Colonic mucosa (tissue), 4 donors: ENCODE data around the gene SNX14. TPM values are rescaled to one million over a fixed set of nuclear protein-coding genes. Genes with fewer than 3 reads are reported as not detected.

Source experiments
- DNase-seq: peaks from one replicate; pipeline ENCODE4 v3.0.0-alpha.2; 2020
- H3K27ac ChIP-seq: fragments of 200-600 bp; one replicate; pipeline ENCODE4 v1.8.0; 2021
- H3K27me3 ChIP-seq: fragments of 200-600 bp; one replicate; pipeline ENCODE4 v1.8.0; 2021
- H3K36me3 ChIP-seq: fragments of 200-600 bp; one replicate; pipeline ENCODE4 v1.8.0; 2021
- H3K4me1 ChIP-seq: fragments of 200-600 bp; one replicate; pipeline ENCODE4 v1.8.0; 2021; ENCODE audit warnings: mild to moderate bottlenecking
- H3K4me3 ChIP-seq: fragments of 200-600 bp; one replicate; pipeline ENCODE4 v1.8.0; 2021
- H3K9ac ChIP-seq, 2 donors: one replicate each; pipeline ENCODE4 v1.7.0; 2013; ENCODE audit warnings: control low read depth in 2 of 2, low read depth in 2 of 2, low read length in 2 of 2
- H3K9me3 ChIP-seq: fragments of 200-600 bp; one replicate; pipeline ENCODE4 v1.8.0; 2021
- intact Hi-C: fragments of 100-400 bp; cut with DNase I; formaldehyde crosslinking; loops from one replicate; pipeline ENCODE4 v1.14.1; 2022
- total RNA-seq, 2 donors: library from RNA; stranded (reverse); fragmentation: NEBNext Ultra II Directional in 1 of 2; extraction: Animal tissue kit (Norgen Biotek cat#: 25700) in 1 of 2; gene quantifications; one replicate each; pipeline ENCODE4 v1.2.1, GENCODE V29; 2021
- TF ChIP-seq, protein P1 (sequence below): fragments of 200-600 bp; IDR thresholded peaks from one replicate; pipeline ENCODE4 v1.8.0; 2022; ENCODE audit warnings: antibody characterized with exemption, mild to moderate bottlenecking
- donor health status: healthy.
- donor health status: DM: no; HTN: no; CAD: no.
- donor health status: DM: no; HTN: no; CAD: no.

The SNX14 gene
- total RNA-seq, 2 donors from 2014 or later, result 52.5 to 80.6 TPM

DNA sequence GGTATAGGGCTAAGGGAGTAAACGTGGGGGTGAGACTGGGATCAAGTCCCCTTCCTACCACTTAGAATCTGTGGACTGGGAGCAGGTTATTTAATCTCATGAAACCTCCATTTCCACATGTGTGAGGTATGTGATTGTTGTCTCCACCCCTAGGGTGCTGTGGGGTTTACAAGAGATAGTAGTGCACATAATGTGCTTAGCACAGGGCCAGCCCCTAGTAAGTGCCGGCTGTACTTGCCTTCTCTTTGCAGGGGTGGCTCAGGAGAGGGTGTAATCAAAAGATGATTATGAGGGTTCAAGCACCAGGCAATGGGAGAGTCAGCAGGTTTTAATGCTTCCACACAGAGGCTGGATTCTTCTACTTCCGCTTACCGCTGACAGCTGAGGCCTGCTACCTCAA, 136.9 kb downstream of the SNX14 start:
- Histone ChIP-seq H3K9ac (no peak overlapping the region), H3K27ac (no peak overlapping the region), H3K4me3 (no peak overlapping the region), H3K4me1 (peaks cover 5% of the 10 kb centered on the region), H3K36me3 (no peaks in the 10 kb centered on the region), H3K27me3 (no peaks in the 10 kb centered on the region), H3K9me3 (no peaks in the 10 kb centered on the region)
- no peak for DNase-seq
- TF ChIP-seq, protein P1, sequence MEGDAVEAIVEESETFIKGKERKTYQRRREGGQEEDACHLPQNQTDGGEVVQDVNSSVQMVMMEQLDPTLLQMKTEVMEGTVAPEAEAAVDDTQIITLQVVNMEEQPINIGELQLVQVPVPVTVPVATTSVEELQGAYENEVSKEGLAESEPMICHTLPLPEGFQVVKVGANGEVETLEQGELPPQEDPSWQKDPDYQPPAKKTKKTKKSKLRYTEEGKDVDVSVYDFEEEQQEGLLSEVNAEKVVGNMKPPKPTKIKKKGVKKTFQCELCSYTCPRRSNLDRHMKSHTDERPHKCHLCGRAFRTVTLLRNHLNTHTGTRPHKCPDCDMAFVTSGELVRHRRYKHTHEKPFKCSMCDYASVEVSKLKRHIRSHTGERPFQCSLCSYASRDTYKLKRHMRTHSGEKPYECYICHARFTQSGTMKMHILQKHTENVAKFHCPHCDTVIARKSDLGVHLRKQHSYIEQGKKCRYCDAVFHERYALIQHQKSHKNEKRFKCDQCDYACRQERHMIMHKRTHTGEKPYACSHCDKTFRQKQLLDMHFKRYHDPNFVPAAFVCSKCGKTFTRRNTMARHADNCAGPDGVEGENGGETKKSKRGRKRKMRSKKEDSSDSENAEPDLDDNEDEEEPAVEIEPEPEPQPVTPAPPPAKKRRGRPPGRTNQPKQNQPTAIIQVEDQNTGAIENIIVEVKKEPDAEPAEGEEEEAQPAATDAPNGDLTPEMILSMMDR, result no peak
- intact Hi-C loops, result no loop called here

Other genes starting within 250 kb of the SNX14 start
- 10 to 100 TPM; 18.6 to 28.0 TPM for gene NT5E, start 143.8 kb downstream of the SNX14 start, total RNA-seq
- gene SYNCRIP, start 49.0 kb upstream of the SNX14 start, total RNA-seq, result 10 to 100 TPM; 87.7 to 99.3 TPM